GM18909 (cell line): ENCODE results near the gene TRAPPC1.

Experiments used
- ATAC-seq: cut with Tn5 transposase; IDR thresholded peaks from one replicate; pipeline ENCODE4 v1.9.1; 2021; ENCODE audit warnings: mild to moderate bottlenecking; ENCODE audit not compliant: unreplicated experiment, poor library complexity

Gene TRAPPC1

GRCh38 chr17:7882068-7882467 lies 49.7 kb downstream of the TRAPPC1 start:
- ATAC-seq, result no peak

- ATAC-seq, result no peak
These were observed 50.3 kb downstream of the TRAPPC1 start for GRCh38 chr17:7881276-7882054.
